PFSK-1 (cell line): ENCODE measurements around the gene ZNF580.

Experiments used
- POLR2AphosphoS5 ChIP-seq: IDR thresholded peaks from 2 replicates; pipeline ENCODE4 v1.6.1; 2012; ENCODE audit warnings: low read depth, mild to moderate bottlenecking, control low read depth, low read length, moderate library complexity
- REST ChIP-seq, 2 experiments: IDR thresholded peaks; 2 replicates each; pipeline versions ENCODE4 v1.6.1 to v1.8.0; 2011 to 2012; ENCODE audit warnings: low read depth in 2 of 2, low read length in 2 of 2, control low read depth in 1 of 2, inconsistent platforms in 1 of 2, mild to moderate bottlenecking in 1 of 2, moderate library complexity in 1 of 2; ENCODE audit not compliant: insufficient read depth in 1 of 2
- SIN3A ChIP-seq: IDR thresholded peaks from 2 replicates; pipeline ENCODE4 v1.6.1; 2012; ENCODE audit warnings: mild to moderate bottlenecking, low read length, moderate library complexity, borderline replicate concordance; ENCODE audit not compliant: insufficient read depth
- TAF1 ChIP-seq: IDR thresholded peaks from 2 replicates; pipeline ENCODE4 v1.6.1; 2012; ENCODE audit warnings: low read length, control low read depth, borderline replicate concordance; ENCODE audit not compliant: insufficient read depth

GRCh38 chr19:55621673-55622231, 19.1 kb upstream of the ZNF580 start:
- TF ChIP-seq SIN3A (no peak), REST (IDR thresholded peaks at IDR 0.05; ENCODE audit: insufficient read depth in 1 of 2, low read depth in 2 of 2, low read length in 2 of 2) (no peak), POLR2AphosphoS5 (no peak), TAF1 (no peak)
